GM11168 (cell line): ENCODE results near the gene FXYD1.

Experiments used
- in situ Hi-C: fragments of 300-500 bp; cut with MboI; formaldehyde crosslinking; loops from one replicate; pipeline ENCODE4 v1.12.0; 2022; ENCODE audit warnings: low sequenced_read_pairs; ENCODE audit not compliant: unreplicated experiment

Gene FXYD1

GRCh38 chr19:35106898-35107541, 31.6 kb upstream of the FXYD1 start:
- in situ Hi-C loops = no loop called here

- in situ Hi-C loops = no loop called here
Observed at GRCh38 chr19:35107545-35107944, 31.1 kb upstream of the FXYD1 start.

GRCh38 chr19:35108730-35109129, 29.9 kb upstream of the FXYD1 start:
- in situ Hi-C loops = no loop called here

DNA sequence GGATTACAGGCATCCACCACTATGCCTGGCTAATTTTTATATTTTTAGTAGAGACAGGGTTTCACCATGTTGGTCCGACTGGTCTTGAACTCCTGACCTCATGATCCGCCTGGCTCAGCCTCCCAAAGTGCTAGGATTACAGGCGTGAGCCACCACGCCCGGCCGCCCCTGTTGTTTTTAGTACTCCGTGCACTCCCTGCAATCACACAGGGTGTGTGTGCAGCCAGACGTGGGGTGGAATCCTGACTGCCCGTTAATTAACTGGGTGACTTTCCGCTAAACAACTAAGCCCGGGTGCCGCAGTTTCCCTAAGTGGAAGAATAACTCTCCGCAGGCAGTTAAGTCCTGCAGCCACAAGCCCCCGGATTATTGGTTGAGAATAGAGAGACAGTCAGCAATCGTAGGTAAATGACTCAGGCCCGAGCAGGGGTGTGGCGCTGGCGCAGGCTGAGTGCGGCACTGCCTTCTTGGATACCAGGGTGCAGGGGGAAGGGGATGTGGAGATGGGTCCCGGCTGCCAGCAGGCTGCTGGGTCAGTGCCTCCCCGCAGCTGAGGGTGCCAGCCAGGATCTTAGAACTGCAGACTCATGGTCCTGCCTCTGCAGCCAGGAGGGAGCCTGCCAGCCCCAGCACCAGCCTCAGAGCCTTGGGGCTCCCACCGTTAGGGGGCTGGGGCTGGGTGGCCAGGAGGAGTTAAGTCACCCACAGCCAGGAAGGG, 29.1 kb upstream of the FXYD1 start:
- in situ Hi-C loops = no loop called here

GRCh38 chr19:35110974-35111373, 27.6 kb upstream of the FXYD1 start:
- in situ Hi-C loops = no loop called here

- in situ Hi-C loops = no loop called here
Observed at GRCh38 chr19:35112995-35113688, 25.5 kb upstream of the FXYD1 start.

DNA sequence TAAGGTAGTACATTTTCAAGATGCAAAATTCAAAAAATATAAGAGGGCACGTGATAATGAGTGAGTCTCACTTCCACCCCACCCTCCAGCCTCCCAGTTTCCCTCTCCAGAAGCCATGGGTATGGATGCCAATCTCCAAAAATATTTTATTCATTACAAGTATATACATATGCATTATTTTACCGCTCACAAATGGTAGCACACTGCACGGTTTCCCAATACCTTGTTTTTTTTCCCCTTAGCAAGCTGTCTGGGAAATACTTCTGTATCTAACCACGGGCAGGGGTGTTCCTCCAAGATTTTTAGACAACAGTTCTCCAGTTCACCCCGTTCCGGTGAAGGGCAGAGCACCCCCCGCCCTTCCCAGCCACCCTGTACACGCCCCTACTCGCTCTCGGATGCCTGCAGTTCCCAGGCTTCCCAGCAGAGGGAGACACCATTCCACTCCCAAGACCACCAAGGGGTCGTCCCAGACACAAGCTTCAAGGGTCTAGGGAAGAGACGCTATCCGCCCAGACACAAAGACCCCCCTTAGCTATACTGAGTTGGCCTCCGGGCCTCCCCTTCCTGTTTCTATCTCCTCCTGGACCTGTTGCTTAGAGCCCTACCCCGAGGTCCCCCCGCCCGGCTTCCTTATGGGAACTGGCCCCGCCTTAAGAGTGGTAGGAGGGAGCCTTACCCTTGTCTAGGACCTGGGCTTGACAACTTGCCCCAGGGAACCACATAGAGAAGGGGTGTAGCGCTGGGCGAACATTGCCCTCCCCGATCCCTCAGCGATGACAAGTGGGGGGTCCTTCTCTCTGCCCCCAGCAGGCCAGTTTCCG, 24.1 kb upstream of the FXYD1 start:
- in situ Hi-C loops = no loop called here

- in situ Hi-C loops = no loop called here
Observed at GRCh38 chr19:35115177-35115951, 23.3 kb upstream of the FXYD1 start, which contains the start of gene FXYD3. TSS of gene FXYD3 (plus strand) at chr19:35115823. CDS start at chr19:35119377, 3,554 bp downstream.

DNA sequence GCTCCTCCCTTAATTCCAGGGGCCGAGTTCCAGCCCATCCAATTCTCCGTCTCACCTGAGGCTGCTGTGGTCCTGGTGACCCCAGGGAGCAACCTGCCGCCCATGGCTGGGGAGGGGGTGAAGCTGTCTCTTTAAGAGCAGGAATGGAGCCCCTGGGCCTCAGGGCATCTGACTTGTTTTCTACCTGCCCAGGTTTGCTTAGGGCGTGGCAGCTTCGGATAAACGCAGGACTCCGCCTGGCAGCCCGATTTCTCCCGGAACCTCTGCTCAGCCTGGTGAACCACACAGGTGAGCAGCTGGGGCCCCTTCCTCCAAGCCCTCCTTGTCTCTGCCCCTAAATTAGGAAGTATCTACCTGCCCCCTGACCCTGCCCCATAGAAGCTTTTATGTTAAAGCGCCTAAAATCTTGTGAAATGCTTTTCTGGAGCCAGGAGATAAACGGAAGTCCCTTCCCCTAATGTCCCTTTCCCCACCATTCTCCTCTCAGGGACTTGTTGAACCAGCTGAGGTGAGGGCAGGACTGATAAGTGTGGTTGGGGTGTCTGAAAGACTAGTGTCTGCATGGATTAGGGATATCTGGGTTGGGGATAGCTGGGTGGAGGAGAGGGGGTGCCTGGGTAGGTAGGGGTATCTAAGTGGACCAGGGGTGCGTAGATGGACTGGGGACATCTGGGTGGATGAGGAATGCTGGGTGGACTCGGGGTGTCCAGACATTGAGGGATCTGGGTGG, 22.4 kb upstream of the FXYD1 start:
- in situ Hi-C loops = no loop called here

DNA sequence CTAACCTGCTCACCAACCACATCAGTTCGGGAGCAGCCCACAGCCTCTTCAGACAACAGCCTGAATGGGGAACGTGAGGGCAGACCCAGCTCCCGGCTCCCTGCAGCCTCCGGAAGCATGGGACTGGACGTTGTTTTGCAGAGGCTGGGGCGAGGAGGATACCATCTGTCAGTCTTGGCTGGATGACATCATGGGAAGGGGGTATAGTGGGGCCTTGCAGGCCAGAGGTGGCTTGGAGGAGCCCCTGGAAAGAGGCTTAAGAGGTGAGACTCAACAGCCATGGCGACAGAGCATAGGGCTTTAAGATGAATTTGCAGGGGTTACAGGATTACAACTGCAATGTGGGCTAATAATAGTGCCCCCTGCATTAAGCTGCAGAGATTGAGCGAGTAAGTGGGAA, 21.5 kb upstream of the FXYD1 start:
- in situ Hi-C loops = no loop called here

- in situ Hi-C loops = no loop called here
Observed at GRCh38 chr19:35117799-35118198, 20.8 kb upstream of the FXYD1 start.

DNA sequence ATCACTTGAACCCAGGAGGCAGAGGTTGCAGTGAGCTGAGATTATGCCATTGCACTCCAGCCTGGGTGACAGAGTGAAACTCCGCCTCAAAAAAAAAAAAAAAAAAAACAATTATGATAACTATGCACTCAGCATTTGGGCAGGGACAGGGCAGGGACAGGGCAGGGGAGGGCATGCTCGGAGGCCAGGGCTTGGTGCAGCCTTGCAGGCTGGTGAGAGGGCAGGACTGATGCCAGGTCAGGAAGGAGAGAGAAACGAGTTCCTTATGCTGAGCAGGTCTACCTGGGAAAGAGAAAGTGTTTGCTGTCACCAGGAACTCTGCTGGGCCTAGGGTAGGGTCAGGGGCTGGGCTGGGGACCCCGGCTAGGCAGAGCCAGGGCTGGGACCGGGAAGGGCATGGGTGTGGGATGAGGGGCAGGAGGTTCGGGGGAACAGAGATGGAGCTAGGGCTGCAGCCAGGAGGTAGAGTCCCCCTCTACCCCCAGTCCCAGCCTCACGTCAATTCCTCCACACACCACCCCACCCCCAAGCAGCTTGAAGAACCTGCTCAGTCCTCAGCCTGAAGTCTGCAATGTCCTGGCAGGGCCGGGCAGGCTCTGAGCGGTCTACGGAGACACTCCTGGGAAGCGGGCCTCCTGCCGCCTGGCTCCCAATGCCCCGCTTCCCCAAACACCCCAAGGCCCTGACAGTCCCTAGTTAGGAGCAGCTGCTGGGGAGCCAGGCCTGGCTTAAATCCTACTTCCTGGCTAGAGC, 20.2 kb upstream of the FXYD1 start:
- in situ Hi-C loops = no loop called here

GRCh38 chr19:35119091-35119490, 19.5 kb upstream of the FXYD1 start:
- in situ Hi-C loops = no loop called here

- in situ Hi-C loops = no loop called here
Observed at GRCh38 chr19:35119578-35120155, 19.0 kb upstream of the FXYD1 start.

DNA sequence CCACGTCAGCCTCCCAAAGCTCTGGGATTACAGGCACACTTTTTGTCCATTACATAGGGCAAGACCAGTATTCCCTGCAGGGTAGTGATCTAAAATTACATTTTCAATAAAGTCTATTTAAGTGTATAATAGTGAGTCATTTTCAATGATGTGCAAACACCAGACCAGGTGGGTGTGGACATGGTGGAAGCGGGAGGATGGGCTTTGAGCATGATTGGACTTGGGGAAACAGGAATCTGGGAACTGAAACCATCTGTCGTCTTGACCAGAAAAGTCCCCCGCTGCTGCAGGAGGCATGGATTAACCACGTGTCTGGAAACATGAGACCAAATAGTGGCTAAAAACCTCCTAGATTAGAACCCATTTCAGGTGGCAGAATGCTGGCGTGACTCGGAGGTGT, 18.1 kb upstream of the FXYD1 start:
- in situ Hi-C loops = no loop called here

DNA sequence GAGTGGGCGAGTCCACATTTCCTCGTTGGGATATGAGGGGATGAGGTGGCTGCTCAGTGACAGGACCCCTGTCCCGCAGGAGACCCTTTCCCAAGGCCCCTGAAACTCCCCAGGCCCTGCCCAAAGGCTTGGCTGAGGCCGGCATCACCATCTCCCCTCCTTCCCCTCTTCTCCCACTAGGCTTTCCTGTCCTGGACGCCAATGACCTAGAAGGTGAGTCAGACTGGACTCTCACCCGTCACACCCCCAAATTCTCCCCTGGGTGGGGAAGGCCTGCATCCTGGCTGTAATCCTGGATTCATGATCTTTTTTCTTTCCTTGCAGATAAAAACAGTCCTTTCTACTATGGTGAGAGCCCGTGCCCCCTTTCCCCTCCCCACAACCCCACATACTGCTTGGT, 17.7 kb upstream of the FXYD1 start:
- in situ Hi-C loops = no loop called here

GRCh38 chr19:35122687-35123551, 15.7 kb upstream of the FXYD1 start:
- in situ Hi-C loops = no loop called here
